ENCODE measurements around the gene SMAD6. TPM values are rescaled to one million over a fixed set of nuclear protein-coding genes. Genes with fewer than 3 reads are reported as not detected.

The SMAD6 gene
- total and polyA plus RNA-seq, 2 of the 4 experiments (the other 2 are of a cell fraction): 4.8 to 8.5 TPM

DNA sequence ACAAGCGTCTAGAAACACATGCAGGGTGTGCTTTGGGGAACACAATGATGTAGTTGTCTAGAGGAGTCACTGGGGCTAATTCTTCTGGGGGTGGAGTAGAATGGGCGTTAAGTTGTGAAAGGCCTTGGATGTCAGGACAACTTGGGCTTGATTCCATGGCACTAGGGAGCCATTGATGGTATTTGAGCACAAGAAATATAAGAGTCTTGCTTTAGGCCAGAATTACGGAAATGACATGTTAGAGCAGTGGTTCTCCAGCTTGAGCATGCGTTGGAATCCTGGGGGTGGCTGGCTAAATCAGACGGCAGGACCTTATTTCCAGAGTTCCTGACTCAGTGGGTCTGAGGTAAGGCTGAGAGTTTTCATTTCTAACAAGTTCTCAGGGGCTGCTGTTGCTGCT is 29.2 kb upstream of the SMAD6 start:
- POLR2A ChIA-PET (ENCODE audit: unreplicated experiment): no interaction called here
- BruUV-seq (replicated peaks): no TSS peak

More for the DNA sequence above, 29.2 kb upstream of the SMAD6 start:
- Histone ChIP-seq H3K9me3 (ENCODE audit: control insufficient read depth, insufficient read depth, low read length) (peaks cover 4% of the 10 kb centered on the region), H2AFZ (replicated peaks; ENCODE audit: low read length, poor library complexity) (no peak overlapping the region), H3K4me3 (ENCODE audit: insufficient read depth, low read depth, low read length) (no peak overlapping the region), H3K27ac (ENCODE audit: insufficient read depth, low read length) (no peak overlapping the region), H2AK5ac (ENCODE audit: low read depth, low read length) (no peak overlapping the region), H3K4me1 (ENCODE audit: control insufficient read depth, insufficient read depth, low read length) (no peaks in the 10 kb centered on the region), H3K18ac (ENCODE audit: low read depth, low read length) (no peak overlapping the region), H3K9ac (ENCODE audit: low read depth, low read length) (no peak overlapping the region), H4K20me1 (ENCODE audit: insufficient read depth, low read length) (no peaks in the 10 kb centered on the region), H2BK120ac (ENCODE audit: low read depth, low read length) (no peak overlapping the region), H2BK20ac (ENCODE audit: low read depth, low read length) (no peak overlapping the region), H2AK9ac (replicated peaks; ENCODE audit: low read depth, low read length, poor library complexity) (no peak overlapping the region), H2BK5ac (ENCODE audit: low read depth, low read length, poor library complexity, severe bottlenecking) (no peak overlapping the region), H3K79me1 (ENCODE audit: low read depth in 1 of 2, low read length in 2 of 2) (no peaks in the 10 kb centered on the region), H3K4ac (ENCODE audit: low read depth, low read length) (no peak overlapping the region), H4K91ac (ENCODE audit: insufficient read depth, low read depth, low read length) (no peak overlapping the region), H3K27me3 (ENCODE audit: control insufficient read depth, insufficient read depth, low read length) (no peaks in the 10 kb centered on the region), H4K8ac (ENCODE audit: low read depth in 2 of 2, low read length in 2 of 2) (no peak overlapping the region), H3K14ac (replicated peaks; ENCODE audit: low read depth, low read length) (no peak overlapping the region), H3K9me1 (ENCODE audit: insufficient read depth, low read length) (no peaks in the 10 kb centered on the region), H2BK15ac (ENCODE audit: low read depth, low read length) (no peak overlapping the region), H4K5ac (ENCODE audit: low read depth, low read length) (no peak overlapping the region), H3K56ac (ENCODE audit: extremely low read depth, insufficient read depth, low read length) (no peak overlapping the region), H3K23ac (ENCODE audit: low read depth, low read length) (no peak overlapping the region), H3K4me2 (ENCODE audit: low read depth, low read length) (no peak overlapping the region), H3K36me3 (ENCODE audit: control insufficient read depth, insufficient read depth, low read length) (no peaks in the 10 kb centered on the region)
- DNase-seq (no peak), ATAC-seq (ENCODE audit: low read depth) (no peak)
- intact Hi-C loops (cut with micrococcal nuclease) (no loop called here), dilution Hi-C loops (cut with HindIII; ENCODE audit: low sequenced_read_pairs, unreplicated experiment) (no loop called here), in situ Hi-C loops (cut with MboI; ENCODE audit: low sequenced_read_pairs) (no loop called here)
- TF ChIP-seq MAZ (IDR thresholded peaks at IDR 0.05; ENCODE audit: borderline replicate concordance, low read depth, low read length) (no peak), NFE2L2 (IDR thresholded peaks at IDR 0.05; ENCODE audit: low read depth, low read length) (no peak), RCOR1 (IDR thresholded peaks at IDR 0.05; ENCODE audit: insufficient replicate concordance, low read length) (no peak), MXI1 (IDR thresholded peaks at IDR 0.05; ENCODE audit: borderline replicate concordance, low read depth, low read length) (no peak)
- CTCF ChIA-PET: no interaction called here
- WGBS, 2 experiments (ENCODE audit: extremely low coverage in 2 of 2, insufficient read length in 1 of 2): 85% methylated on average over 4 of the region's 5 CpGs; no CpG with 5 or more reads in 1 of the 2 experiments

All from IMR-90 (cell line).